ENCODE measurements around the gene BTBD9.

GRCh38 chr6:38555606-38556005, 84.1 kb downstream of the BTBD9 start:
- TF ChIP-seq NR2C2 (CRISPR knock-in tag; IDR thresholded peaks at IDR 0.05) (no peak), NR2C2 (tag; IDR thresholded peaks at IDR 0.05) (no peak), REST (IDR thresholded peaks at IDR 0.05; ENCODE audit: borderline replicate concordance) (no peak), REST (CRISPR knock-in tag; IDR thresholded peaks at IDR 0.05; ENCODE audit: low read depth) (no peak), FOXA1 (IDR thresholded peaks at IDR 0.05; ENCODE audit: borderline replicate concordance) (no peak), ZNF639 (CRISPR knock-in tag; conservative IDR thresholded peaks at IDR 0.05 in 1 of 2, IDR thresholded peaks at IDR 0.05 in 1 of 2) (no peak), EP300 (IDR thresholded peaks at IDR 0.05; ENCODE audit: low read length) (no peak), SMAD1 (IDR thresholded peaks at IDR 0.05; ENCODE audit: low read depth, low read length, partially characterized antibody) (no peak), GATA2 (CRISPR knock-in tag; IDR thresholded peaks at IDR 0.05) (no peak), PRDM10 (IDR thresholded peaks at IDR 0.05; ENCODE audit: partially characterized antibody) (no peak), XRCC5 (IDR thresholded peaks at IDR 0.05; ENCODE audit: low read depth, low read length) (no peak), CTCF (IDR thresholded peaks at IDR 0.05 in 2 of 3, conservative IDR thresholded peaks at IDR 0.05 in 1 of 3; ENCODE audit: insufficient read depth in 2 of 3, low read depth in 1 of 3, low read length in 3 of 3) (no peak), MTA3 (IDR thresholded peaks at IDR 0.05; ENCODE audit: borderline replicate concordance) (no peak), SMC3 (conservative IDR thresholded peaks at IDR 0.05; ENCODE audit: insufficient read depth, low read depth, low read length) (no peak)
